Smooth muscle cell (in vitro differentiated cells): ENCODE data around the gene DNMT3A. TPM values are rescaled to one million over a fixed set of nuclear protein-coding genes. Genes with fewer than 3 reads are reported as not detected.

ENCODE experiments used
- DNase-seq: peaks from one replicate; lab custom pipeline; 2025; ENCODE audit not compliant: unreplicated experiment; lab: John Stamatoyannopoulos, UW
- H2AFZ ChIP-seq: fragments of 200-600 bp; sonication (generic); 2 replicates; pipeline ENCODE4 v1.6.0; 2016; ENCODE audit warnings: antibody characterized with exemption, low read depth, mild to moderate bottlenecking
- H3F3A ChIP-seq: fragments of 200-600 bp; sonication (generic); 2 replicates; pipeline ENCODE4 v1.6.0; 2017; ENCODE audit warnings: antibody characterized with exemption, low read depth
- H3K27ac ChIP-seq: fragments of 200-600 bp; sonication (generic); 2 replicates; pipeline ENCODE4 v1.5.1; 2016; ENCODE audit warnings: low read depth, mild to moderate bottlenecking
- H3K27me3 ChIP-seq: fragments of 200-600 bp; sonication (generic); 2 replicates; pipeline ENCODE4 v1.6.1; 2016; ENCODE audit warnings: low read depth, mild to moderate bottlenecking
- H3K36me3 ChIP-seq: fragments of 200-600 bp; sonication (generic); 2 replicates; pipeline ENCODE4 v1.5.1; 2016; ENCODE audit warnings: low read depth
- H3K4me1 ChIP-seq: fragments of 200-600 bp; sonication (generic); 2 replicates; pipeline ENCODE4 v1.5.1; 2016; ENCODE audit warnings: low read depth
- H3K4me2 ChIP-seq: fragments of 200-600 bp; sonication (generic); 2 replicates; pipeline ENCODE4 v1.6.0; 2016; ENCODE audit warnings: mild to moderate bottlenecking
- H3K4me3 ChIP-seq: fragments of 200-600 bp; sonication (generic); 2 replicates; pipeline ENCODE4 v1.5.1; 2016; ENCODE audit warnings: mild to moderate bottlenecking
- H3K79me2 ChIP-seq: fragments of 200-600 bp; sonication (generic); 2 replicates; pipeline ENCODE4 v1.6.0; 2016; ENCODE audit warnings: low read depth, mild to moderate bottlenecking
- H3K9ac ChIP-seq: fragments of 200-600 bp; sonication (generic); 2 replicates; pipeline ENCODE4 v1.6.0; 2016; ENCODE audit warnings: low read depth
- H3K9me3 ChIP-seq: fragments of 200-600 bp; sonication (generic); replicated peaks from 2 replicates; pipeline ENCODE4 v1.5.1; 2016; ENCODE audit warnings: low read depth
- H4K20me1 ChIP-seq: fragments of 200-600 bp; sonication (generic); 2 replicates; pipeline ENCODE4 v1.6.0; 2016; ENCODE audit warnings: low read depth
- WGBS: methylation state at CpG from one replicate; pipeline ENCODE4 v1.1.7; 2016; ENCODE audit warnings: low lambda C conversion rate; 5-methylcytosine and 5-hydroxymethylcytosine counted together
- polyA plus RNA-seq: library from polyadenylated mRNA; unstranded; fragments of >200 nt; fragmentation: Nextera tagmentation; extraction: Ambion mirVana; gene quantifications from 2 replicates; pipeline ENCODE4 v1.2.1, GENCODE V29; 2016
- total RNA-seq: library from RNA; depleted of rRNA; stranded (reverse); fragments of >200 nt; gene quantifications from 2 replicates; pipeline ENCODE4 v1.2.3, GENCODE V29; 2014
- TF ChIP-seq, protein P1 (sequence below): fragments of 200-600 bp; sonication (generic); IDR thresholded peaks from 2 replicates; pipeline ENCODE4 v1.5.1; 2017; ENCODE audit warnings: borderline replicate concordance, mild to moderate bottlenecking, antibody characterized with exemption; ENCODE audit not compliant: insufficient read depth, poor library complexity, severe bottlenecking

DNMT3A gene
- total and polyA plus RNA-seq, 2 experiments from 2014 or later: 16.4 to 19.9 TPM

DNA sequence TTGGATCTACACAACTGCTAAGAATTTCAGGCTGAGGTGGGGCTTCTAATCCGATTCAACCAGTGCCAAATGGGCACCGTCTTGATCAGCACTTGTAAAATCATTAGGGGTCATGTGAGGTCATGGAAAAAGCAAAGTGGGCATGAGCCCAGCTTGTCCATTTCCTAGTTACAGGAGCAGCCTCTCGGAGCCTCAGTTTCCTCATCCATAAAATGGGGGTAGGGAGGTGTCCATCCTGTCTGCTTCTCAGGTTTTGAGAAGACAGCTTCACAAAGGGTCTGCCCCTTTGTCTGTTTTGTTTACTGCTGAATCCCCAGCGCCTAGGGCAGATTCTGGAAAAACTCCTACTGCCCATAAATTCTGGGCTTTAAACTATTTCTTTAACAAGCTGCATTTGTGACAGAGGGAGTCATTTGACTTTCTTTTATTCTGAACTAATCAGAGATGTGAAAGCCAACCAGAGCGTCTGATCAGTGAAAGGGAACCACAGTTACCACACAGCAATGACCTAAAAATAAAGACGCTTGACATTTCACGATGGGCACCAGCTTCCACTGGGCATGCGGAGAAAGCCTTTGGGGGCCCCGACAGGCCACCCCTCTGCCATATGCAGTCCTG lies 38.9 kb downstream of the DNMT3A start:
- Histone ChIP-seq H2AFZ (no peak overlapping the region), H3K27ac (no peak overlapping the region), H3K4me1 (peaks cover 5% of the 10 kb centered on the region), H3K9ac (no peak overlapping the region), H4K20me1 (peaks cover 79% of the 10 kb centered on the region), H3F3A (peaks cover 16% of the 10 kb centered on the region), H3K4me3 (no peak overlapping the region), H3K9me3 (no peaks in the 10 kb centered on the region), H3K36me3 (no peaks in the 10 kb centered on the region), H3K4me2 (no peak overlapping the region), H3K79me2 (no peaks in the 10 kb centered on the region), H3K27me3 (no peaks in the 10 kb centered on the region)
- DNase-seq: no peak
- 83% methylated on average over 9 of the region's 9 CpGs for WGBS
- TF ChIP-seq, protein P1, sequence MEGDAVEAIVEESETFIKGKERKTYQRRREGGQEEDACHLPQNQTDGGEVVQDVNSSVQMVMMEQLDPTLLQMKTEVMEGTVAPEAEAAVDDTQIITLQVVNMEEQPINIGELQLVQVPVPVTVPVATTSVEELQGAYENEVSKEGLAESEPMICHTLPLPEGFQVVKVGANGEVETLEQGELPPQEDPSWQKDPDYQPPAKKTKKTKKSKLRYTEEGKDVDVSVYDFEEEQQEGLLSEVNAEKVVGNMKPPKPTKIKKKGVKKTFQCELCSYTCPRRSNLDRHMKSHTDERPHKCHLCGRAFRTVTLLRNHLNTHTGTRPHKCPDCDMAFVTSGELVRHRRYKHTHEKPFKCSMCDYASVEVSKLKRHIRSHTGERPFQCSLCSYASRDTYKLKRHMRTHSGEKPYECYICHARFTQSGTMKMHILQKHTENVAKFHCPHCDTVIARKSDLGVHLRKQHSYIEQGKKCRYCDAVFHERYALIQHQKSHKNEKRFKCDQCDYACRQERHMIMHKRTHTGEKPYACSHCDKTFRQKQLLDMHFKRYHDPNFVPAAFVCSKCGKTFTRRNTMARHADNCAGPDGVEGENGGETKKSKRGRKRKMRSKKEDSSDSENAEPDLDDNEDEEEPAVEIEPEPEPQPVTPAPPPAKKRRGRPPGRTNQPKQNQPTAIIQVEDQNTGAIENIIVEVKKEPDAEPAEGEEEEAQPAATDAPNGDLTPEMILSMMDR: no peak

DNA sequence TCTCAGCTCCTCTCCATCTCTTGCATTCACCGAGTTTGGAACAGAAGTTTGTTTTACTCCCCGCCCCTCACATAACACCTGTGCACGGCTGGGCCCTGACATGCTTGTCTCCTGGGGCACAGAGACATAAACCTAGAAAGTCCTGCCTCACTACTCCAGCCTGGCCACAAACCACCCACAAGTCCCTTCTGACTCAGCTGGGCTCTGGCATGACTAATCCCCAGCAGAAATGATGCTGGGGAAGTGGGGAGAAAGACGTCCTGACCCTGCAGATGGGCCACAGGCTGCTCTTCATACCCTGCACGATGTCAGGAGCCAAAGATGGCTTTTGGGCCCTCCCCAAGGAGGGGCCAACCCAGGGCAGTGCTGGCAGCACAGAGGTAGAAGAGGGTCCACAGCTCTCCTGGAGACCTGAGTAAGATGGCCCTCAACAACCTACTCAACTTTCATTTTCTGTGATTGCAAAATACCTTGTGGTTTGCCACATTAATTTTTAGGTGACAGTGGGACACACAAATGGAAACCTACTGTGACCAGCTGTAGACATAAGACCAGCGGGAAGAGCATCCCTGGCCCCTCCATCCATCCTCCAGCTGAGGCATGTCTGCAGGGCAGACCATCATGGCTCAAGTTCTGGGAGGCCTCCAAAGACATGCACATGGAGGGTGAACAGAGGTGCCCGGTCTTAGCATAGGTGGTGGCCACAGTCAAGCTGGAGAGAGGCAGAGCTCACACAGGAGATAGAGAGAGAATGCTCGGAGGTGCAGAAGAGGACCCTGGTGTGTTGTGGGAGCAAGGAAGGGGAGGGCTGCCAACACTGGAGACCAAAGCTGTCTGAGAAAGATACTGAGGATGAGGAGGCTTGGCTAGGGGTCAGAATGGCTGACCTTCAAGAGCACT lies 40.0 kb downstream of the DNMT3A start:
- peaks cover 16% of the 10 kb centered on the region for H3F3A ChIP-seq
- H3K36me3 ChIP-seq: no peaks in the 10 kb centered on the region
- no peak overlapping the region for H2AFZ ChIP-seq
- DNase-seq: no peak
- 47% methylated on average over 8 of the region's 8 CpGs for WGBS
- H3K79me2 ChIP-seq: no peaks in the 10 kb centered on the region
- H3K27ac ChIP-seq: no peak overlapping the region
- peaks cover 5% of the 10 kb centered on the region for H3K4me1 ChIP-seq
- H3K4me3 ChIP-seq: no peak overlapping the region
- no peaks in the 10 kb centered on the region for H3K9me3 ChIP-seq
- peaks cover 75% of the 10 kb centered on the region for H4K20me1 ChIP-seq
- H3K9ac ChIP-seq: no peak overlapping the region
- peak overlapping the region; percentile 13 for H3K4me2 ChIP-seq
- TF ChIP-seq, protein P1: no peak
- no peaks in the 10 kb centered on the region for H3K27me3 ChIP-seq

DNA sequence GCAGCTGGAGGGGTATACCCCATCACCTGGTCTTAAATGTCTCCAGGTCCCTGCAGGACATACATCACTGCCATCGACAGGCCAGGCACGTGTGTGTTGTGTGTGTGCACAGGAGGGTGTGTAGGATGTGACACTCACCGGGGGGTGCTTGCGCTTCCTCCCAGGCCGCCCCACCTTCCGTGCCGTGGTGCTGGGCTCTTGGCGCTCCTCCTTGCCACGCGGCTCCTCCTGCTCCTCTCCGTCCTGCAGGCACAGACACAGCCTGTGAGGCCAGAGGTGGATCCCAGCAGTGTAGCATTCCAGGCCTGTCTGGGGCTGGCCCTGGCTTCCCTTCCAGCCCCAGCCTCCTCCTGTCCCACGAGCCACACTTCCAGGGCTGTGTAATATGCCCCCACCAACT lies 41.7 kb downstream of the DNMT3A start:
- TF ChIP-seq, protein P1: no peak
- WGBS: 93% methylated on average over 12 of the region's 12 CpGs
- no peak overlapping the region for H3K4me3 ChIP-seq
- H3K27me3 ChIP-seq: no peaks in the 10 kb centered on the region
- H3K9me3 ChIP-seq: no peaks in the 10 kb centered on the region
- H3K36me3 ChIP-seq: no peaks in the 10 kb centered on the region
- H3K9ac ChIP-seq: no peak overlapping the region
- H2AFZ ChIP-seq: no peak overlapping the region
- H3K27ac ChIP-seq: no peak overlapping the region
- no peaks in the 10 kb centered on the region for H3K79me2 ChIP-seq
- peaks cover under 1% of the 10 kb centered on the region for H3K4me1 ChIP-seq
- H3F3A ChIP-seq: peaks cover 9% of the 10 kb centered on the region
- H3K4me2 ChIP-seq: no peak overlapping the region
- H4K20me1 ChIP-seq: peaks cover 58% of the 10 kb centered on the region
- no peak for DNase-seq
